DLD1 (cell line): ENCODE measurements around the gene ZSCAN2.
"Not testable (repeated sequence)": the region's sequence is repeated elsewhere in the genome, so short reads cannot be mapped to it uniquely, and the experiment has no call there.

Experiments
- in situ Hi-C: cut with HindIII; loops from 2 replicates; pipeline ENCODE4 v1.10.0; 2017; ENCODE audit warnings: low sequenced_read_pairs

ZSCAN2 gene

GRCh38 chr15:84634228-84634837 is 33.5 kb downstream of the ZSCAN2 start:
- in situ Hi-C loops, result no loop called here

DNA sequence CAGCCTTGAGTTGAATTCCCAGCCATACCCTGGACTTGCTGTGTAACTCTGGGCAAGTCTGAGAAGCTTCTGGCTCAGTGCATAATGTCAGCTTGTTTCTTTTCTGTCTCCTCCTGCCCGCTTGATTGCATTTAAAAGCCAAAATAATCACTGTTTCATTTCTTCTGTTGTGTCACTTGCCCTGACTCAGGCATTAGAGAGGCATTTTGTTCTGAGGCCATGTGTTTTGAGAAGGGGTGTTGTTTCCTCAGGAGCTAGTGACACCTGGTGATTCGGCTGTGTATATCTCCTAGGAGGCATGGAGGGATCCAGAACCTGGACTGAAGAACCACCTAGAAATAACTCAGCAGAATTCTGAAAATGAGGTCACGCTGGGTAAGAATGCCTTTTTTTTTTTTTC is 37.3 kb downstream of the ZSCAN2 start:
- in situ Hi-C loops, result no loop called here

GRCh38 chr15:84641871-84642270 is 41.1 kb downstream of the ZSCAN2 start:
- in situ Hi-C loops, result not testable (repeated sequence)

DNA sequence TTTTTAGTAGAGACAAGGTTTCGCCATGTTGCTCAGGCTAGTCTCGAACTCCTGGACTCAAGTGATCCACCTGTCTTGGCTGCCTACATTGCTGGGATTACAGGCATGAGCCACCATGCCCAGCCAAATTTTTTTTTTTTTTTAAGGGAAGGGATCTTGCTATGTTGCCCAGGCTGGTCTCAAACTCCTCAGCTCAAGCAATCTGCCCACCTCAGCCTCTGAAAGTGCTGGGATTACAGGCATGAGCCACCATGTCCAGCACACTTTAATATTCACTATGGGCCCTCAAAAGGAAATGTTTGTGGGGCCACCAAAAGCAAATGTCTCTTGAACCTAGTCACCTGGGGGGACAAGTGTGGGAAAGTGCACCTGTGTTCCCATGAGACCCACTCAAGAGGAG is 41.8 kb downstream of the ZSCAN2 start:
- in situ Hi-C loops, result not testable (repeated sequence)

DNA sequence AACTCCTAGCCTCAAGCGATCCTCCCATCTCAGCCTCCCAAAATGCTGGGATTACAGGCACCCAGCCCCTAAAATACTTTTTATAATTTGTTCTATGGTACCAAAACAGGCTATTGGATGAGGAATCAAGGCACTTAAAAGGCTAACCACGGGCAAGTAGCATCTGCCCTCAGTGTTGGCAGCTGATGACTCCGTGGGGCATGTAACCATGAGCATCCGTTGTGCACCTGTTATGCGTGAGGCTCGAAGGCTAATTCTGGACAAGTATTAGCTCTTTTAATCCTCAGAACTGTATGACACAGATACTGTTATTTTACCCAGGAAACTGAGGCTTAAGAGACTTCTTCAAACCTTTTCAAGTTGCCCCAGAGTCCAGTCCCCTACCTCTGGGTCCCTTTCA is 43.0 kb downstream of the ZSCAN2 start:
- in situ Hi-C loops, result no loop called here

- in situ Hi-C loops, result no loop called here
These were observed 44.7 kb downstream of the ZSCAN2 start for GRCh38 chr15:84645496-84645895.

DNA sequence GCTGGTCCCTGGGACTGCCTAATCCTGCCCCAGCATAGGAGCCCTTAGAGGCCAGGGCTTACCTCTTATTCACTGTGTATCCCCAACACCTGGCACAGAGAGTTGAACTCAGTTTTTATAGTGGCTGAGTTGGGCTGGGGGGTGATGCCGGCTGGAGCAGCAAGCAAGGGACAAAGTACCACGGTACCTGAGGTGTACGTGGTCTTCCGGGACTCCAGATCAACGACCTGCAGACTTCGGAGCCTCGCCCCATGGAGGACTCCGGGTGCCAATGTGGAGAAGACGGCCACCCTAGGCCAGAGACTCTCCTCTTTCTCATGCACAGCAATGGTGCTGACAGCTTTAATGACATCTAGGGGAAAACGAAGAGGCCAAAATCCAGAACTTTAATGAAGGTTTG is 45.2 kb downstream of the ZSCAN2 start:
- in situ Hi-C loops, result no loop called here

- in situ Hi-C loops, result no loop called here
These were observed 46.9 kb downstream of the ZSCAN2 start for GRCh38 chr15:84647726-84648125.

- in situ Hi-C loops, result no loop called here
These were observed 47.7 kb downstream of the ZSCAN2 start for GRCh38 chr15:84648539-84648938.

- in situ Hi-C loops, result no loop called here
These were observed 48.9 kb downstream of the ZSCAN2 start for GRCh38 chr15:84649706-84650105.

- in situ Hi-C loops, result no loop called here
These were observed 52.7 kb downstream of the ZSCAN2 start for GRCh38 chr15:84653584-84653909.

- in situ Hi-C loops, result no loop called here
These were observed 53.3 kb downstream of the ZSCAN2 start, which contains the start of gene WDR73 for GRCh38 chr15:84653910-84654688. WDR73 (minus strand) TSS chr15:84654283; CDS start chr15:84654274, 9 bp downstream.

DNA sequence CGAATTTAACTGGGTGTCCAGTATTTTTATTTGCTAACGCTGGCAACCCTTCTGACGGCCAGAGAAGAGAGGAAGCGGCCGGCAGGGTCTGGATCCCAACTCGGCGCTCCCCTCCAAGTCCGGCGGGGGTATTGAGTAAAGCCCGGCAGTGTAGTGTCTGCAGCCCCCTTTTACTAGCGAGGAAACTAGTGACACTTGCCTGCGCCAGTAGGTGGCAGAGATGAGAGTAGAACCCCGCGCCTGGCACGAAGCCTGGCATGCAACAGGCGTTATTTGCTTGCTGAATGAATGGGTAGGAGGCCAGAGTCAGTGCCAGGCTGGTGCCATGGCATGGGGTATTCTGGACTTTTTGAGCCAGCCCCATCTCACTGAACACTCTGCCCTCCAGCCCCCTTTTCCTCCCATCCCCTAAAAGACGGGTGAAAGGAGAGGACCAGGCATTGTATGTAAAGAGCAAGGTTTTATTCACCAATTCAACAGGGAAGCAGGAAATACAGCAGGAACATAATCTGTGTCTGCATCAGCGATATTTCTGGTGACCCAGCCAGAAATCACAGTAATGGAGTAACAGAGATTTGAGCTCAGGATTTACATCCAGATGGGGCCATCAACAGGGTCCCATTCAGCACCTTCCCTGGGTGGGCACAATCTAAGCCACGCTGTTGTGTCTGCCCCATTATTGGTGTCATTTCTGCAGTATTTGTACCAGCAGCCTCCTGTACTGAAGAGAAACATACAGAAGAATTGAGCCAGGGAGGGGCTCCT is 54.1 kb downstream of the ZSCAN2 start:
- in situ Hi-C loops, result no loop called here

GRCh38 chr15:84656972-84657371 is 56.2 kb downstream of the ZSCAN2 start:
- in situ Hi-C loops, result no loop called here

- in situ Hi-C loops, result no loop called here
These were observed 56.9 kb downstream of the ZSCAN2 start for GRCh38 chr15:84657748-84658079.

- in situ Hi-C loops, result no loop called here
These were observed 57.4 kb downstream of the ZSCAN2 start, which contains the start of gene NMB for GRCh38 chr15:84658080-84658787. NMB (minus strand) TSS chr15:84658199; CDS start chr15:84658152, 47 bp downstream.

- in situ Hi-C loops, result no loop called here
These were observed 58.1 kb downstream of the ZSCAN2 start for GRCh38 chr15:84658788-84659411.

GRCh38 chr15:84659904-84660781 is 59.3 kb downstream of the ZSCAN2 start:
- in situ Hi-C loops, result no loop called here

DNA sequence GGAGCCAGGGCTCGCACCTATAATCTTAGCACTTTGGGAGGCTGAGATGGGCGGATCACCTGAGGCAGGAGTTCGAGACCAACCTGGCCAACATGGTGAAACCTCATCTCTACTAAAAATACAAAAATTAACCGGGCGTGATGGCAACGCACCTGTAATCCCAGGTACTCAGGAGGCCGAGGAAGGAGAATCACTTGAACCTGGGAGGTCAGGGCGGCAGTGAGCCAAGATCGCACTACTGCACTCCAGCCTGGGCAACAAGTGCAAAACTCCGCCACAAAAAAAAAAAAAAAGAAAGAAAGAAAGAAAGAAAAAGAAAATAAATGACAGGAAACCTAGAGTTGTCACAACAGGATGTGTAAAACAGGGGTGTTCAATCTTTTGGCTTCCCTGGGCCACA is 60.2 kb downstream of the ZSCAN2 start:
- in situ Hi-C loops, result no loop called here

GRCh38 chr15:84666373-84666772 is 65.6 kb downstream of the ZSCAN2 start:
- in situ Hi-C loops, result no loop called here
